ENCODE data around the gene RHOT2. TPM values are rescaled to one million over a fixed set of nuclear protein-coding genes. Genes with fewer than 3 reads are reported as not detected.
A peak's percentile ranks its signal among the peaks of the same experiment; 100 is the strongest.

The RHOT2 gene
- total RNA-seq, 1 donor from 2014 or later, result 73.8 TPM

DNA sequence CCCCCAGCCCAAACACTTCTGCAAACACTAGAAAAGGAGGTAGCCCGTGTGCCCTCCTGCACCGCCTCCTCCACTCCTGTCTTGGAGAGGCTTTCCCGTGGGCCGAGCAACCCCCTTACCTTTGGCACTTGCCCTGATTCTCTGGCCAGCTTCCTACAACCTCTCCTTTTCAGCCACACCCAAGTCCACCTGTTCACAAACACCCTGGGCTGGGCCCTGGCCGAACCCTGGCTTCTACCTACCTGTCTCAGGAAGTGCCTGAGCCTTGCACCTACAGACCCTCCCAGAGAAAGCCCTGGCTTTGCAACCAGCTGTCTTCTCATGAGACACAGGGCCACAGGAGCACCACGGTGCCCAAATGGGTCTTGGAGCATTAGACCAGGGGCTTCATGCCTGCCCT lies 51.0 kb downstream of the RHOT2 start:
- DNase-seq (ENCODE audit: low read depth), result no peak
- no peak overlapping the region for H3K4me3 ChIP-seq (ENCODE audit: low read depth, low read length)
- TF ChIP-seq, protein P1, sequence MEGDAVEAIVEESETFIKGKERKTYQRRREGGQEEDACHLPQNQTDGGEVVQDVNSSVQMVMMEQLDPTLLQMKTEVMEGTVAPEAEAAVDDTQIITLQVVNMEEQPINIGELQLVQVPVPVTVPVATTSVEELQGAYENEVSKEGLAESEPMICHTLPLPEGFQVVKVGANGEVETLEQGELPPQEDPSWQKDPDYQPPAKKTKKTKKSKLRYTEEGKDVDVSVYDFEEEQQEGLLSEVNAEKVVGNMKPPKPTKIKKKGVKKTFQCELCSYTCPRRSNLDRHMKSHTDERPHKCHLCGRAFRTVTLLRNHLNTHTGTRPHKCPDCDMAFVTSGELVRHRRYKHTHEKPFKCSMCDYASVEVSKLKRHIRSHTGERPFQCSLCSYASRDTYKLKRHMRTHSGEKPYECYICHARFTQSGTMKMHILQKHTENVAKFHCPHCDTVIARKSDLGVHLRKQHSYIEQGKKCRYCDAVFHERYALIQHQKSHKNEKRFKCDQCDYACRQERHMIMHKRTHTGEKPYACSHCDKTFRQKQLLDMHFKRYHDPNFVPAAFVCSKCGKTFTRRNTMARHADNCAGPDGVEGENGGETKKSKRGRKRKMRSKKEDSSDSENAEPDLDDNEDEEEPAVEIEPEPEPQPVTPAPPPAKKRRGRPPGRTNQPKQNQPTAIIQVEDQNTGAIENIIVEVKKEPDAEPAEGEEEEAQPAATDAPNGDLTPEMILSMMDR (conservative IDR thresholded peaks at IDR 0.05; ENCODE audit: low read depth, low read length), result no peak

DNA sequence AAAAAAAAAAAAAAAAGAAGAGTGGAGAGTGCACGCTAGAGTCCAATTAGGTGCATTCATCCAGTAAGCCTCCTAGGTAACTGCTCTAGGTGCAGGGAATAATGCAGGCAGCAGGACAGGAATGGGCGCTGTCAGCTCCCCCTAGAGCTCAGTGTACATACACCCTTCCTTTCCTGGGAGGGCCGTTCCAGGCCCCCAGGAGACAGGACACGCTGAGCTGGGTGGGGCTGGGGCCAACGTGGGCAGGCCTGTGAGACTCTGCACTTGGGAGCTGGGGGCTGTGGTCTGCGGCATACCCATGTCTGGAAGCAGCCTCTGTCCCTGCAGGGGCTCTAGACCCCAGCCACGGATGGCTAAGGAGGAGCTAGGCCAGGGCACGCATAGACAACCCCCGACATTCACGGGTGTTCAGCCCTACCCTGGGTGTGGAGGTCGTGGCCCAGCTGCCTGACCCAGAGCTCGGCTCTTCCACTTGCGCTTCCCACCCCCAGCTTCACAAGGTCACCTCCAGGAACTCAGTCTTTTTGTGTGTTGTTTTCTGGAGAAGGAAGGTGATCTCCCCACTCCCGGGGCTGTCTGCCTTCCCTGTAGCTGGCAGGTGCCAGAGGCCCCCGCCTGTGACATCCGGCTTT lies 52.0 kb downstream of the RHOT2 start:
- H3K4me3 ChIP-seq (ENCODE audit: low read depth, low read length), result peak overlapping the region; percentile 88
- DNase-seq (ENCODE audit: low read depth), result no peak
- TF ChIP-seq, protein P1 (conservative IDR thresholded peaks at IDR 0.05; ENCODE audit: low read depth, low read length), result peak; percentile 40

DNA sequence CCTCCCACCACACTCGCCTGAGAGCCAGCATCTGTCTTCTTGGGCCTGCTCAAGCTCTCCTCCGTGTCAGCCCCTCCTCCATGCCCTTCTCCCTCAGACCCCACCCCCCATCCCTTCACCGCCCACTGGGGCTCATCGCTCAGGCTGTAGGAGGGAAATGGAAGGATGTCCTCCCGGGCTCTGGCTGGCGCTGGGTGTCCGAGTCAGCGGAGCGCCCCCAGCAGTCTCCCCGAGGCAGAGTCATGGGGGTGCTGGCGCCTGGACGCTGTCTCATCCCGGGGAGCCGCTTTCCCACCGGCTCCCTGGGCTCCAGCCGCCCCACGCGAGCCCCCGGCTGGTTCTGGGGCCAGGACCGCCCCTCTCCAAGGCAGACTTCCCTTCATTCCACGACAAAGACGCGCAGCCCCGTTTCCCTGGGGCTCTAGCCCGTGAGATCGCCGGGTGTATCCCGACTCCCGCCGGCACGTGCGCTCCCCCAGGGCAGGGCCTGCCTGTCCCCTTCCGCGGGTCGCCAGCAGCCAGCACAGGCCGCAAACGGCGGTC lies 52.6 kb downstream of the RHOT2 start:
- TF ChIP-seq, protein P1 (conservative IDR thresholded peaks at IDR 0.05; ENCODE audit: low read depth, low read length), result peak; percentile 22
- DNase-seq (ENCODE audit: low read depth), result no peak
- H3K4me3 ChIP-seq (ENCODE audit: low read depth, low read length), result peak overlapping the region; percentile 88

DNA sequence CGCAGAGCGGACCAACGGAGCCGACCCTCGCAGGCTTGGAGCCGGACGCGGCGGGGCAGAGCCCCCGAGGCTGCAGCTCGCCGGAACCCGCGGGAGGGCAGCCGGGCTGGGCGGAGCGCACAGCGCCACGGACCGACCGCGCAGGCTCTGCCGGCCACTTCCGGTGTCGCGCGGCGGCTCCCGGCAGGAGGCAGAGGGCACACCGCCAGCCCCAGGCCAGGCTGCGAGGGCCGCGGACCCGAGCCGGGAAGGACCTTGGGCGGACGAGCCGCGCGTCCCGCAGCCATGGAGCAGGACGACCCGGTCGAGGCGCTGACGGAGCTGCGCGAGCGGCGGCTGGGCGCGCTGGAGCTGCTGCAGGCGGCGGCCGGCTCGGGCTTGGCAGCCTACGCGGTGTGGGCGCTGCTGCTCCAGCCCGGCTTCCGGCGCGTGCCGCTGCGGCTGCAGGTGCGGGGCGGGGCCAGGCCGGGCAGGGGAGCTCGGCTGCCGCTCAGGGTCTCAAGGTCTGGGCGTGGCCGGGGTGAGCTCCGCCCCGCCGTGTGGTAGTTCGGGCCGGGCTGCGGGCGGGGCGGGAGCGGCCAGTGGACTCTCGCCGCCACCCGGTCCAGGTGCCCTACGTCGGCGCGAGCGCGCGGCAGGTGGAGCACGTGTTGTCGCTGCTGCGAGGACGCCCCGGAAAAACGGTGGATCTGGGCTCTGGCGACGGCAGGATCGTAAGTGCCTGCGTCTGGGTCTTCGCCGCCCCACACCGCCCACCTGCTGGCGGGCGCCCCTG lies 53.2 kb downstream of the RHOT2 start, which contains the start of gene ANTKMT:
Gene ANTKMT, plus strand, starts transcription at position 157 of the 775 bp plus-strand sequence. Its CDS starts 129 bp downstream, at position 286.
- DNase-seq (ENCODE audit: low read depth), result no peak
- TF ChIP-seq, protein P1 (conservative IDR thresholded peaks at IDR 0.05; ENCODE audit: low read depth, low read length), result no peak
- peak within 1 kb of the TSS; percentile 88 for H3K4me3 ChIP-seq (ENCODE audit: low read depth, low read length)

DNA sequence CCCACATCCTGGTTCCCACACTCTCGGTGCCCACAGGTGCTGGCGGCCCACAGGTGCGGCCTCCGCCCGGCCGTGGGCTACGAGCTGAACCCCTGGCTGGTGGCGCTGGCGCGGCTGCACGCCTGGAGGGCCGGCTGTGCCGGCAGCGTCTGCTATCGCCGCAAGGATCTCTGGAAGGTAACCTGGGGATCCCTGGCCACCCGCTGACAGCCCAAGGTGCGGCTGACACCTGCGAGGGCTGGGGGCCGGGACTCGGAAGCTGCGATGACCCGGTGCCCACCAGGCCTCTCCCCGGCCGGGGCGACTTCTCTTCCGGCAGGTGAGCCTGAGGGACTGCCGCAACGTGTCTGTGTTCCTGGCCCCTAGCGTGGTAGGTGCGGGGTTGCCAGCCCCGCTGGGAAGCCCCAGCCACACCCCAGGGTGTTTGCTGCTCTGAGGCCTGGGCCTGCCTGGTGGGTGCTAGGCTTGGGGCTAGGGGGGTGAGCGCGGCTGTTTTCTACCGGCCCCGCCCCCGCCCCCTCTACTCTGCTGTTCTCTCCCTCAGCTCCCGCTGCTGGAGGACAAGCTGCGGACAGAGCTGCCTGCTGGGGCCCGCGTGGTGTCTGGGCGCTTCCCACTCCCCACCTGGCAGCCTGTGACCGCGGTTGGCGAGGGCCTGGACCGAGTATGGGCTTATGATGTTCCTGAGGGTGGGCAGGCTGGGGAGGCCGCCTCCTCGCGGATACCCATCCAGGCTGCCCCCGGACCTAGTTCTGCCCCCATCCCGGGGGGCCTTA lies 54.0 kb downstream of the RHOT2 start:
- DNase-seq (ENCODE audit: low read depth), result no peak
- TF ChIP-seq, protein P1 (conservative IDR thresholded peaks at IDR 0.05; ENCODE audit: low read depth, low read length), result no peak
- H3K4me3 ChIP-seq (ENCODE audit: low read depth, low read length), result peak overlapping the region; percentile 88

DNA sequence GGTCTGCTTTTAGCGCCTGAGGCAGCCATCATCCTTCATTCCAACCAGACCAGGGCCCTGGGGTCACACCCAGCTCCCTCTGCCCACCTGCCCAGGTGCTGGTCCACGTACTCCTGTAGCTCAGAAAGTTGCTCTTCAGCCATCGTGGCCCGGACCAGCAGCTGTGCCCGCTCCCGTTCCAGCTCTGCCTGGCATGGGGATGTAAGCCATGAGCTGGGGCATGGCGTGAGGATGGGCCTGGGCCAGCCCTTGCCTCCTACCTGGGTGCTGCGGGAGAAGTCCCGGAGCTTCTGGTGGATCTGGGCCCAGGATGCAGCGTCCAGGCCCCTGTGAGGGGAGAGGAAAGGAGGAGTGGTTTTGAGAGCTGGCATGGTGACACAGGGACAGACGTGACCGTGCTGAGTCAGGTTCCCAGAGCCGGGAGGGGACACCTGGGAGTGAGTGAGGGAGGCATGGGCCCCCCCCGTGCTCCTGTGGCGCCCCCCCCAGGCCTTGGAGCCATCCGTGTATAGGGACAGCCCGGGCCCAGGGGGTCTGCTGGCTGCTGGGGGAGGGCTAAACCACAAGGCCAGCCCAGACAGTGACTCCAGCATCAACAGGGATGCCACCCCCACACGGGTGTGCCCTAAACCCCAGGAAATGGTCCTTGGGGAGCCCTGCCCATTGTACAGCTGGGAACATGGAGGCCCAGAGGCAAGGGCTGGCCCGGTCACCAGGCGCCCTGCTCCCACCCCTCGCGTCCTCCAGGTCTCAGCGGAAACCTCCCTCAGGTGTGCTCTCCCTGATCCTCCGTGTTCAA lies 55.1 kb downstream of the RHOT2 start:
- no peak for DNase-seq (ENCODE audit: low read depth)
- TF ChIP-seq, protein P1 (conservative IDR thresholded peaks at IDR 0.05; ENCODE audit: low read depth, low read length), result no peak
- H3K4me3 ChIP-seq (ENCODE audit: low read depth, low read length), result no peak overlapping the region

Measured in epithelial cell of proximal tubule (primary cell).